ENCODE data around the gene RAB24. TPM values are rescaled to one million over a fixed set of nuclear protein-coding genes. Genes with fewer than 3 reads are reported as not detected.

RAB24 gene
- total RNA-seq, 2 donors from 2014 or later = 26.3 to 29.4 TPM

DNA sequence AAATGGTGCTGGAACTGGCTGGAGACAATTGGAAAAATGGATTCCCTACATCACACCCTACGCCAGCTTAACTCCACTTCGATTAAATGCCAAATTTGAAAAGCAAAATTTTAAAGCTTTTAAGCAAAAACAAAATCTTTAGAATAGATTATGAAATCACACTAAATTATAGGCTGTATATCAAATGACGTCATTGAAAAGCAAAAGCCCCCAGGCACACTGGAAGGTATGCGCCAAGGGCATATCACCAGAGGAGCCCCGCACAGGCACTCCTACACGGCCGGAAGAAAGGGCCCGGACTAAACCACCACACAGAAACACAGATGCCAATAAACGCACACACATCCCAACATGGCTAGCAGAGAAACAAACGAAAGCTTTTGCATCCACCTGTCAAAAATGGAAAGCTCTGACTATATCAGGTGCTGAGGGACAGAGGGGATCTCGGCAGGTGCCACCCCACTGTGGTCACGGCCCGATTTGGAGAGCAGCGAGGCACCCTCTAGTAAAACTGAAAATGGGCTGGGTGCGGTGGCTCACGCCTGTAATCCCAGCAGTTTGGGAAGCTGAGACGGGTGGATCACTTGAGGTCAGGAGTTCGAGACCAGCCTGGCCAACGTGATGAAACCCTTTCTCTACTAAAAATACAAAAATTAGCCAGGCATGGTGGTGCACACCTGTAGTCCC, 25.2 kb upstream of the RAB24 start:
- H3K27me3 Mint-ChIP-seq (ENCODE audit: low read depth) = no peaks in the 10 kb centered on the region
- peaks cover 0 to 9% of the 10 kb centered on the region in 2 donors for H3K36me3 Mint-ChIP-seq (ENCODE audit: insufficient read depth in 2 of 2)
- ATAC-seq (replicated peaks in 1 of 2) = no peak
- H3K9me3 Mint-ChIP-seq = no peaks in the 10 kb centered on the region
- DNase-seq = no peak
- no peak overlapping the region for H3K27ac Mint-ChIP-seq
- no peak overlapping the region for H3K4me3 Mint-ChIP-seq
- peaks cover 28% of the 10 kb centered on the region for H3K4me1 Mint-ChIP-seq (ENCODE audit: low read depth)

DNA sequence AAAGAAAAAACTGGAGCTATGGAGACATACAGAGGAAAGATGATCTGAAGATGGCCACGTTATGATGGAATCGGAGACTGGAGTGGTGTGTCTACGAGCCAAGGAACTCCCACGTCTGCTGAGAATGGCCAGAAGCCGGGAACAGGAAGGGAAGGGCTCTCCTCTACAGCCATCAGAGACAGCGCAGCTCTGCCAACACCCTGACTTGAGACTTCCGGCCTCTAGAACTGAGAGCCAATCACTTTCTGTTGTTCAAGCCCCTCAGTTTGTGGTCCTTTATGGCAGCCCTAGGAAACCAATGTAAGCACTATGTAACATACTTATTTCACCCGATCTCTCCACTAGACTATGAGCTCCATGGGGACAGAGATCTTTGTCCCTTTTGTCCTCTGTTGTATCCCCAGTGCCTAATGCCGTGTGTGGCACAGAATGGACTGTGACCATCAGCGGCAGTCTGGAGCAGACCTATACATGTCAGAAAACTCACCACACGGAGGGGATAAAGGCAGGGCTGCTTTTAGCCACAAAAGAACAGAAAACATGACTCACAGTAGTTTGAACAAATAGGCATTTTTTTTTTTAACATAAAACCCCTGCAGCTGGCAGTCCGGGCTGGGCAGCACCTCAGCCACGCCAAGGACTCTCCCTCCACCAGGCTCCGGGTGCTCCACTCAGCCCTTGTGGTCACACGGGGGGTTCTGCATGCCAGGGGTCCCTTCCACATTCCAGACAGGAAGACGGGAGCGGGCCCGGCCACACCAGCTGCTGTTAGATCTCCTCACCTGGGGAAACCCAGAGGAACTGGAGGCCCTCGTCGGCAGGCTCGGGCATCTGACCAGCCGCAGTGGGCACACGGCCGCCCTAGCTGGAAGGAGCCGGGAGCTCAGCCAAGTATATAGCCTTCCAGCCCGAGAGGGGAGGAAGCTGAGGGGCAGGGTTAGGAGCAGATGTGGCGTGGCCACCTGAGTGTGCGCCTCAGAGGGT, 24.3 kb upstream of the RAB24 start:
- Mint-ChIP-seq H3K9me3 (no peaks in the 10 kb centered on the region), H3K36me3 (ENCODE audit: insufficient read depth in 2 of 2) (peaks cover 0 to 8% of the 10 kb centered on the region in 2 donors), H3K4me3 (peak overlapping the region; percentile 10 to 35), H3K27me3 (ENCODE audit: low read depth) (no peaks in the 10 kb centered on the region), H3K27ac (no peak overlapping the region), H3K4me1 (ENCODE audit: low read depth) (peaks cover 31% of the 10 kb centered on the region)
- DNase-seq (peak in 1 of 2 donors; percentile 37), ATAC-seq (replicated peaks in 1 of 2) (peak; percentile 84 to 91)

DNA sequence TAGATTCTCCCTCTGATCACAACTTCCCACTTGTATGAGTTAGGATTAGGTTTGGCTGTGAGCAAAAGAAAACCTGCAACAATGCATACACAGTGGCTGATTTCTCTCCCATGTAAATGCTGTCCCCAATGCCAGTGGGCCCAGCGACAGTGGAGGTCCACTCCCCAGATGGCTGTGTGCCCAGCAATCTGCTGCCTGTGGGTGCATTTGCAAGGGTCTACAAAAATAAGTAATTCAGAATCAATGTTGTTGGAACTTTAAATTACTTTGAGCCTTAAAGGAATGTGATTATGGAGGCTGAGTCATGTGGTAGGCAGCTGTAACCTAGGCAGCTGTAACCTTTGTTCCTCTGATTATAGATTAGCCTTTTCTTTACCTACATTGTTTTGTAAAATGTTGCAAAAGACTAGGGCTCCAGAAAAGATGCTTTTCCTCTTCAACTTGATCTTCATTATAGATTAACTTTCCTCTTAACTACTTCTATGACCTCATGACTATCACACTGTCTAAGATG, 22.4 kb upstream of the RAB24 start:
- ATAC-seq (replicated peaks in 1 of 2) (no peak), DNase-seq (no peak)
- Mint-ChIP-seq H3K27me3 (ENCODE audit: low read depth) (no peaks in the 10 kb centered on the region), H3K4me1 (ENCODE audit: low read depth) (peaks cover 33% of the 10 kb centered on the region), H3K9me3 (no peaks in the 10 kb centered on the region), H3K27ac (no peak overlapping the region), H3K36me3 (ENCODE audit: insufficient read depth in 2 of 2) (peaks cover 2 to 6% of the 10 kb centered on the region in 2 donors), H3K4me3 (no peak overlapping the region)

DNA sequence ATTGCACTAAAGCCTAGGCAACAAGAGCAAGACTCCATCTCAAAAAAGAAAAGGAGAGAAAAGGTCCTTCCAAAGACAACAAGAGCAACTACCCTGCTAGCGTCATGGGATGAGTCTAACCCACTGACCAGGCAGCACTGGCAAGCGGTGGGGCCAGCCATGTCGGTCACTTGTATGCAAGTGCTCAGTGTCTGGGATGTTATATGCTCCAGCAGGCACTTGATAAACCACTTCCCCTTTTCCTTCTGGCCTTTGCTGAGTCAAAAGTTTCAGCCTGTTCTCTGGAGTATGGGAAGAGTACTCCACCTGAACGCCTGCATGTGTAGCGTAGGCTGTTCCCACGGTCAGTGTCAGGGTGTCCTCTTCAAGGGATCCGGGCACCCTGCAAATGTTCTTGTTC, 17.4 kb upstream of the RAB24 start:
- Mint-ChIP-seq H3K4me3 (no peak overlapping the region), H3K27me3 (ENCODE audit: low read depth) (no peaks in the 10 kb centered on the region), H3K4me1 (ENCODE audit: low read depth) (peaks cover 36% of the 10 kb centered on the region), H3K36me3 (ENCODE audit: insufficient read depth in 2 of 2) (peaks cover 5 to 8% of the 10 kb centered on the region in 2 donors), H3K27ac (no peak overlapping the region), H3K9me3 (no peaks in the 10 kb centered on the region)
- no peak for DNase-seq
- no peak for ATAC-seq (replicated peaks in 1 of 2)

DNA sequence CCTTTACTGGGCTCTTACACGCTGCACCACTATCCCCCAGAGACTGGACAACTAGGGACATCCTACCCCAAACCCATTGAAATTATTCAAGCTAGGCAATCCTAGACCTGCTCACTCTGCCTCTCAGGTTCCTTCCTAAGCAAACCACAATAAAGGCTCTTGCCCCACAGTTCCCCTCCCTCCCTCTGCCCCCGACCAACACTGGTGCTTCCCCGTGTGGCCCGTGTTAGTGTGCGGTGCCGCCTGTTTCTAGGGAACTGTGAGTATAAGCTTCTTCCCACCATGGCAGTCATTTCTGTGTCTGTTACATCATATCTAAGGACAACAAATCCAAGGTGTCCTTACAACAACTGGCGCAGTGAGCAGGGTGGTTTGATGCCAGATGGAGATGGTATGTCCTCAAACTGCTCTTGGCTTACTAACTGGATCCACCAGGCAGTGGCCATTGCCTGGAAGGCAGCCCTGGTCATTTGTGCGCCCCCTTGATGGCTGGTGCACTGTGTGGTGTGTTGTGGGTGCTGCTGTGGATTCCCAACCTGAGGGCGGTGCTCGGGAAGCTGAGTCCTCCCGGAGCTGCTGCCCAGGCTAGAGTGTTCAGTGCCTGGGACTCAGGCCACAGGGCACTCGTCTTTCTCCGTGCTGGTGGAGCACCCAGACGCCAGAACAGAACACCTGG, 16.5 kb upstream of the RAB24 start:
- H3K4me3 Mint-ChIP-seq = no peak overlapping the region
- no peak overlapping the region for H3K27ac Mint-ChIP-seq
- H3K4me1 Mint-ChIP-seq (ENCODE audit: low read depth) = peaks cover 35% of the 10 kb centered on the region
- H3K9me3 Mint-ChIP-seq = no peaks in the 10 kb centered on the region
- ATAC-seq (replicated peaks in 1 of 2) = peak; percentile 48 to 52
- no peak for DNase-seq
- H3K27me3 Mint-ChIP-seq (ENCODE audit: low read depth) = no peaks in the 10 kb centered on the region
- H3K36me3 Mint-ChIP-seq (ENCODE audit: insufficient read depth in 2 of 2) = peaks cover 5 to 8% of the 10 kb centered on the region in 2 donors

DNA sequence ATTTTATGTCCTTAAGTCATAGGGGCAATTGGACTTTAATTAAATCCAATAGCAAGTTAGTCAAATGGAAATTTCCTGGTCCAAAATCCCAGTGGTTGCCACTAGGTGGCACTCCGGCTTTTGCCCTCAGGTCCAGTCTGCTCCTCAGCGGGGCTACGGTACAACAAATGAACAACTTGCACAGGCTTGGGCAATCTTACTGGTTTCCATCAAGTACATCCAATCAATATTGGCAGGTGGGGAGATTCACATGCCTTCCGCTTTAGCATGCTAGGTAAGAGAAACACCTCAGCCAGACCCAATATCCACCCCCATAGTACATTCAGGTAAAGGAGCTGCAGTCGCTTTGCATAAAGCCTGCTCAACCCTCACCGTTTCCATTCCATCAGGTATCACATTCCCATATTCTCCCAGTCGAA, 14.4 kb upstream of the RAB24 start:
- Mint-ChIP-seq H3K4me3 (no peak overlapping the region), H3K27ac (no peak overlapping the region), H3K27me3 (ENCODE audit: low read depth) (no peaks in the 10 kb centered on the region), H3K36me3 (ENCODE audit: insufficient read depth in 2 of 2) (peaks cover 5 to 8% of the 10 kb centered on the region in 2 donors), H3K4me1 (ENCODE audit: low read depth) (peaks cover 30% of the 10 kb centered on the region), H3K9me3 (no peaks in the 10 kb centered on the region)
- peak; percentile 72 to 76 for DNase-seq
- ATAC-seq (replicated peaks in 1 of 2) = peak; percentile 55 to 68

DNA sequence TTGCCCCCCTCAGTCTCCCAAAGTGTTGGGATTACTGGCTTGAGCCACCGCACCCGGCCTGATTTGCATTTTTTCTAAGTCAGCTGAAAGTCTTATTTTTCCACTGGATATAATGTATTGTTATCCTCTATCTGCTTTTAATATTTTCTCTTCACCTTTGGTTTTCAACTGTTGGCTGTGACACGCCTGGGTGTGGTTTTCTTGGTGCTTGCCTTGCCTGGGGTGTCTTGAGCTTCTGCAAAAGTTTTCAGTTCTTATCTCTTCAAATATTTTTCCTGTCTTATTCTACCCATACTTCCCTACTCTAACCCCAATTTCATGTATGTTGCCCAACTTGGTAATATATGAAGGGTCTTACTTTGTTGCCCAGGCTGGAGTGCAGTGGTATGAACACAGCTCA, 12.5 kb upstream of the RAB24 start:
- Mint-ChIP-seq H3K36me3 (ENCODE audit: insufficient read depth in 2 of 2) (peaks cover 3 to 5% of the 10 kb centered on the region in 2 donors), H3K27me3 (ENCODE audit: low read depth) (no peaks in the 10 kb centered on the region), H3K4me1 (ENCODE audit: low read depth) (peaks cover 35% of the 10 kb centered on the region), H3K27ac (no peak overlapping the region), H3K9me3 (no peaks in the 10 kb centered on the region), H3K4me3 (no peak overlapping the region)
- DNase-seq (no peak), ATAC-seq (replicated peaks in 1 of 2) (no peak)

DNA sequence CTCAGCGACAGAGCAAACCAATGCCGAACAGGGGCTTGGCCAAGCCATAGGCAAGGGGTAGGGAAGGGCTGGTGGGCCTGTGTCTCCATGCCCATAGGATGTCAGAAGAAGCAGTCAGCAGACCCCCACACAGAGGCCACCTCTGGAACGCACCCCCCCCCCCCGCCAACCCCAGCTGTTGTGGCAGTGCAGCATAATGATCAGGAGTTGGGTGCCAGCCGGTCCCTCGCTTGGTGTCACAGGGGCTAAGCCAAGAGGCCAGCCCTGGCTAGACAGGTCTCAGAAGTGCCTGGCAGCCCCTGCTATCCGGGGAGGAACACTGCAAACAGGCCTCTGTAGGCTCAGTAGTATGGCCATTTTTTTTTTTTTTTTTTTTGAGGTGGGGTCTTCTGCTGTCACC, 11.9 kb upstream of the RAB24 start:
- Mint-ChIP-seq H3K27ac (no peak overlapping the region), H3K4me3 (no peak overlapping the region), H3K4me1 (ENCODE audit: low read depth) (peaks cover 40% of the 10 kb centered on the region), H3K36me3 (ENCODE audit: insufficient read depth in 2 of 2) (peaks cover 6 to 8% of the 10 kb centered on the region in 2 donors), H3K27me3 (ENCODE audit: low read depth) (no peaks in the 10 kb centered on the region), H3K9me3 (no peaks in the 10 kb centered on the region)
- DNase-seq (no peak), ATAC-seq (replicated peaks in 1 of 2) (no peak)

DNA sequence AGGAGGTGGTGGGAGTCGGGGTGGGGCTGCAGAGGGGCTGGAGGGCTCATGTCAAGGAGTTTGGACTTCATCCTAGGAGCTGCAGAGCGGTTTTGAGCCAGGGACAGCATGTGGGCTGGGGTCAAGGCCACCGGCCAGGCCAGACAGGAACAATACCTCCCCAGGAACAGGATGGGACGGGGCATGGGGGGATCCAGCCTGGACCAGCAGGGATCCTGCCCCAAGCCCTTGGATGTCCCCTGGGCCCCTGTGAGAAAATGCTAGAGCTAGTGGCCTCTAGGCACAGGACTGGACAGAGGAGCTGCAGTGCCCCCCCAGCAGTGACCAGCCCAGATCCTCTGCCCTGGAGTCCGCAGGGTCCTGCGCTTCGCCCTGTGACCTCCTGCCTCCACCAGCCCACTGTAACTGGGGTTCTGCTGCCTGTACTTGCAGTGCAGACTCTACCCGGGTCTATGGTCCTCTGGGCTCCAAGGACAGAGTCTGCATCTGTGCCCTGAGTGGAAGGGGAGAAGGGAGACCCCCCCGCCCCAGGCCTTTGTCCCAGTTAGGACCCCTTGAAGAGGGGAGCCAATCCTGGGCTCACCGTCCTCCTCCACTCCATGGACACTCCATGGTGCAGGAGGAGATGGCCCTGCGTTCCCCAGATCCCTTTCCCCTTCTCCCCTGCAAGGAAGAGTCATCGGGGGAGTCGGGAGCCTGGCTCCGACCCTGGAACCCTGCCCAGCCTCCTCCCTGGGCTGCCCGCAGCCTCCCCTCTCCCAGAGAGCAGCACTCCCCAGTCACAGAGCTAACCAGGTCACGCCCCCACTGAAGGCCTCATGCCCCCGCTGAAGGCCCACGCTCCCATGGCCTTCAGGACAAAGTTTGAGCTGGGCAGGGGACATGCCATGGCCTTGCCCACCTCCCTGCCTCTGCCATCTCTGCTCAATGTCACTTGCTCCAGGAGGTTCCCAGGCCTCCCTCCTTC, 11.1 kb upstream of the RAB24 start:
- Mint-ChIP-seq H3K27me3 (ENCODE audit: low read depth) (no peaks in the 10 kb centered on the region), H3K4me3 (no peak overlapping the region), H3K4me1 (ENCODE audit: low read depth) (peaks cover 38% of the 10 kb centered on the region), H3K9me3 (no peaks in the 10 kb centered on the region), H3K36me3 (ENCODE audit: insufficient read depth in 2 of 2) (peaks cover 4 to 6% of the 10 kb centered on the region in 2 donors), H3K27ac (no peak overlapping the region)
- ATAC-seq (replicated peaks in 1 of 2) = no peak
- DNase-seq = no peak

DNA sequence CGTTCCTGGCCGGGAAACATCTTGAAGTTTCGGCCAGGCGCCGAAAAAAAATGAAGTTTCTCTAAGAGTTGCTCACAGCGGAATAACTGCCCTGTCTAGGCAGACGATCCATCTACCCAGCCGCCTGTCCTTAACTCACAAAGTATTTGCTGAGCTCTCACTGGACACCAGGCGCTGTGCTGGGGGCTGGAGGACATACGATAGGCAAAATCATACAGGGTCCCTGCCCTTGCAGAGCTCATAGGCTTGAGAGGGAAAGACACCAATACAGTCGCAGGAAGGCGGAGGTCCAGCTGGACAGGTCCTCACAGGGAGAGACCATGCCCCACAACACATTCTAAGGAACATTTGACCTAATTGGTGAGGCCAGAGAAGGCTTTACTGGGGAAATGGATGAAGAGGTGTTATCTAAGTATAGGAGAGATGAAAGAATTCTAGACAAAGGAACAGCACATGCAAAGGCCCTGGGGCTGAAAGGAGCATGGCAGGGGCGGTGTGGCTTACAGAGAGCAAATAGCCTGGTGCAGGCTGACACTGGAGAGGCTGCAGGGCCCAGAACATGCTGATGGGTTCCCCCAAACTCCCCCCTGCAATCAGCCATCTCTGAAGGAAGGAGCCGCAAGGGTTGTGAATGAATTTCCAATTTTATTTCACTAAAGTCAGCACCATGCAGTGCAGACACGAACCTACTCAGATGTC, 10.2 kb upstream of the RAB24 start:
- Mint-ChIP-seq H3K27ac (no peak overlapping the region), H3K36me3 (ENCODE audit: insufficient read depth in 2 of 2) (peaks cover 7% of the 10 kb centered on the region in 2 donors), H3K4me3 (peak overlapping the region; percentile 79 to 92), H3K4me1 (ENCODE audit: low read depth) (peaks cover 44% of the 10 kb centered on the region), H3K27me3 (ENCODE audit: low read depth) (no peaks in the 10 kb centered on the region), H3K9me3 (no peaks in the 10 kb centered on the region)
- ATAC-seq (replicated peaks in 1 of 2) = no peak
- DNase-seq = no peak

DNA sequence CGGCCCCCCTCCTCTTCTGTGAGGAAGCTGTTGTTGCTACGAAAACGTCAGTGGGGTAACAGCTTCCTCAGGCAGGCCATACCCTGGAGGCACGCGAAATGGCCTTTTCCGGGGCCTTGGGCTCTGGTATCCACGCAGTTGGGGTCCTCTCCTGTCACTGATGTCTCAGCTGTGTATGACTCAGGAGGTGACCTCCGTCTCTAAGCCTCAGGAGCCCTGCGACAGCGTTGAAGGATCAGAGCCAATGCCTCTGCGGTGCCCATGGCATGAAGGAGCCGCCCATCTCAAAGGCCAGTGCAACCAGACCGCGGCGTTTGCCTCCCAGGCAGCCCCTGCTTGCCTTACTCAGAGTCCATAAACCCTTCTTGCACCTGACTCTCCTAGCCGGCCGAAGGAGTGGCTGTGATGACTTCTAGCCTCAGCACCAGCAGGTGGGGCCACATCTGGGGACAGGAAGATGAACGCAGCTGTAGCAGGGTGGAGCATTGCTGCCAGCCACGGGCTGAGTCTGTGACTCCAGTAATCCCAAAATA, 9.2 kb upstream of the RAB24 start:
- peak; percentile 39 to 41 for ATAC-seq (replicated peaks in 1 of 2)
- Mint-ChIP-seq H3K27me3 (ENCODE audit: low read depth) (no peaks in the 10 kb centered on the region), H3K4me3 (peak overlapping the region; percentile 79 to 92), H3K4me1 (ENCODE audit: low read depth) (peaks cover 39% of the 10 kb centered on the region), H3K9me3 (no peaks in the 10 kb centered on the region), H3K36me3 (ENCODE audit: insufficient read depth in 2 of 2) (peaks cover 7% of the 10 kb centered on the region in 2 donors), H3K27ac (peak overlapping the region; percentile 80)
- peak; percentile 69 to 76 for DNase-seq
